Measurements from ENCODE around the gene SH2B3. TPM values are rescaled to one million over a fixed set of nuclear protein-coding genes. Genes with fewer than 3 reads are reported as not detected.

Gene SH2B3
- polyA plus RNA-seq, 1 donor from 2014 or later: 10.3 TPM

Other genes starting within 250 kb of the SH2B3 start
- 2.6 TPM for gene PHETA1, start 36.8 kb upstream of the SH2B3 start, polyA plus RNA-seq
- gene ATXN2, start 193.4 kb downstream of the SH2B3 start, polyA plus RNA-seq: 25.1 TPM

Measured in IgD-negative memory B cell (primary cell).